Mesothelial cell of epicardium (in vitro differentiated cells): ENCODE results near the gene KISS1R. TPM values are rescaled to one million over a fixed set of nuclear protein-coding genes. Genes with fewer than 3 reads are reported as not detected.

Source experiments
- DNase-seq, 2 experiments: peaks; one replicate each; pipeline ENCODE4 v3.0.0; 2021; ENCODE audit warnings: low spot score in 2 of 2; ENCODE audit not compliant: unreplicated experiment in 2 of 2
- H3K27ac Mint-ChIP-seq: 2 replicates; pipeline ENCODE4 v1.8.0; 2021; ENCODE audit warnings: mixed read lengths
- H3K27me3 Mint-ChIP-seq: 2 replicates; pipeline ENCODE4 v1.8.0; 2021; ENCODE audit warnings: low read depth, mixed read lengths
- H3K36me3 Mint-ChIP-seq: 2 replicates; pipeline ENCODE4 v1.8.0; 2021; ENCODE audit warnings: mixed read lengths
- H3K4me1 Mint-ChIP-seq: 2 replicates; pipeline ENCODE4 v1.8.0; 2021; ENCODE audit warnings: mixed read lengths
- H3K4me3 Mint-ChIP-seq: 2 replicates; pipeline ENCODE4 v1.8.0; 2021; ENCODE audit warnings: mild to moderate bottlenecking, moderate library complexity, mixed read lengths
- H3K9me3 Mint-ChIP-seq: 2 replicates; pipeline ENCODE4 v1.8.0; 2021; ENCODE audit warnings: mixed read lengths
- CTCF ChIP-seq: fragments of 200-600 bp; sonication (generic); IDR thresholded peaks from one replicate; pipeline ENCODE4 v1.5.0; 2021; ENCODE audit warnings: antibody characterized with exemption; ENCODE audit not compliant: unreplicated experiment
- total RNA-seq: library from RNA; stranded (reverse); gene quantifications from 3 replicates; pipeline ENCODE4 v1.2.1, GENCODE V29; 2021

The KISS1R gene
- total RNA-seq, 1 donor from 2014 or later = 1.5 TPM

- Mint-ChIP-seq H3K27ac (peak overlapping the region; percentile 56), H3K4me1 (peaks cover 7% of the 10 kb centered on the region), H3K27me3 (no peaks in the 10 kb centered on the region)
Observed at GRCh38 chr19:927351-927779, 10.2 kb downstream of the KISS1R start.

GRCh38 chr19:927780-928401 is 10.8 kb downstream of the KISS1R start:
- H3K36me3 Mint-ChIP-seq = peaks cover 3% of the 10 kb centered on the region
- peak overlapping the region; percentile 30 for H3K27ac Mint-ChIP-seq
- no peaks in the 10 kb centered on the region for H3K27me3 Mint-ChIP-seq
- no peak for DNase-seq
- H3K9me3 Mint-ChIP-seq = no peaks in the 10 kb centered on the region
- peak overlapping the region; percentile 84 for H3K4me3 Mint-ChIP-seq
- TF ChIP-seq CTCF = no peak
- peaks cover 11% of the 10 kb centered on the region for H3K4me1 Mint-ChIP-seq

More at GRCh38 chr19:927351-927779, 10.2 kb downstream of the KISS1R start:
- H3K4me3 Mint-ChIP-seq = peak overlapping the region; percentile 84
- TF ChIP-seq CTCF = no peak
- DNase-seq = no peak
- no peaks in the 10 kb centered on the region for H3K9me3 Mint-ChIP-seq
- H3K36me3 Mint-ChIP-seq = peaks cover 3% of the 10 kb centered on the region

GRCh38 chr19:928471-929202 is 11.5 kb downstream of the KISS1R start:
- H3K27ac Mint-ChIP-seq = peak overlapping the region; percentile 6
- no peak for DNase-seq
- H3K4me3 Mint-ChIP-seq = peak overlapping the region; percentile 84
- H3K36me3 Mint-ChIP-seq = peaks cover 3% of the 10 kb centered on the region
- peaks cover 12% of the 10 kb centered on the region for H3K4me1 Mint-ChIP-seq
- no peaks in the 10 kb centered on the region for H3K27me3 Mint-ChIP-seq
- H3K9me3 Mint-ChIP-seq = no peaks in the 10 kb centered on the region
- TF ChIP-seq CTCF = no peak

GRCh38 chr19:929203-929890 is 12.2 kb downstream of the KISS1R start:
- H3K27me3 Mint-ChIP-seq = no peaks in the 10 kb centered on the region
- no peak overlapping the region for H3K4me3 Mint-ChIP-seq
- peaks cover 3% of the 10 kb centered on the region for H3K36me3 Mint-ChIP-seq
- TF ChIP-seq CTCF = no peak
- H3K4me1 Mint-ChIP-seq = peaks cover 15% of the 10 kb centered on the region
- no peak for DNase-seq
- H3K9me3 Mint-ChIP-seq = no peaks in the 10 kb centered on the region
- H3K27ac Mint-ChIP-seq = no peak overlapping the region

GRCh38 chr19:929891-930258 is 12.7 kb downstream of the KISS1R start:
- Mint-ChIP-seq H3K27me3 (no peaks in the 10 kb centered on the region), H3K4me3 (peak overlapping the region; percentile 36), H3K9me3 (no peaks in the 10 kb centered on the region), H3K36me3 (peaks cover 3% of the 10 kb centered on the region), H3K27ac (peak overlapping the region; percentile 59), H3K4me1 (peaks cover 15% of the 10 kb centered on the region)
- DNase-seq = no peak
- TF ChIP-seq CTCF = no peak
